GM19395 (cell line): ENCODE results near the gene PRMT7.

Source experiments
- ATAC-seq: cut with Tn5 transposase; IDR thresholded peaks from one replicate; pipeline ENCODE4 v1.9.1; 2021; ENCODE audit warnings: mild to moderate bottlenecking, moderate library complexity; ENCODE audit not compliant: unreplicated experiment

PRMT7 gene

GRCh38 chr16:68345958-68346635 lies 35.3 kb downstream of the PRMT7 start:
- ATAC-seq, result no peak

- ATAC-seq, result no peak
These were observed 36.2 kb downstream of the PRMT7 start for GRCh38 chr16:68346892-68347480.

DNA sequence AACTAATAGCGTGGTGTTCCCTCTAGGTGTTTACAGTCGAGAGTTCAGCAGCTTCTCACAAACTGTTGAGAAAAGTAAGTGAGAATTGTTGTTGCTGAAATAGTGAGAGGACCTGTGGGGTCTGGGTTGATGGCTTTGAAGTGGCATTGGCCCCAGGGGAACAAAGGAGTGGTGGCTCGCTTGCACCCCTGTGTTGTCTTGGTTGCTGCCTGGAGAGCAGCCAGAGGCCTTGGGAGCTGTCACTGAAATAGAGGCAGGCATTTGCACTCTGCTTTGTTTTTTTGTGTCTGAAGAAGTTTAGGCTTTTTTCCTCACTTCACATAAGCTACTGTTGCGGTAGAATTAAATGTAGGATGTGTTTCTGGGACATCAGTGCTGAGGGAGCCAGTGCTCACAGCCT lies 36.8 kb downstream of the PRMT7 start:
- ATAC-seq, result no peak

DNA sequence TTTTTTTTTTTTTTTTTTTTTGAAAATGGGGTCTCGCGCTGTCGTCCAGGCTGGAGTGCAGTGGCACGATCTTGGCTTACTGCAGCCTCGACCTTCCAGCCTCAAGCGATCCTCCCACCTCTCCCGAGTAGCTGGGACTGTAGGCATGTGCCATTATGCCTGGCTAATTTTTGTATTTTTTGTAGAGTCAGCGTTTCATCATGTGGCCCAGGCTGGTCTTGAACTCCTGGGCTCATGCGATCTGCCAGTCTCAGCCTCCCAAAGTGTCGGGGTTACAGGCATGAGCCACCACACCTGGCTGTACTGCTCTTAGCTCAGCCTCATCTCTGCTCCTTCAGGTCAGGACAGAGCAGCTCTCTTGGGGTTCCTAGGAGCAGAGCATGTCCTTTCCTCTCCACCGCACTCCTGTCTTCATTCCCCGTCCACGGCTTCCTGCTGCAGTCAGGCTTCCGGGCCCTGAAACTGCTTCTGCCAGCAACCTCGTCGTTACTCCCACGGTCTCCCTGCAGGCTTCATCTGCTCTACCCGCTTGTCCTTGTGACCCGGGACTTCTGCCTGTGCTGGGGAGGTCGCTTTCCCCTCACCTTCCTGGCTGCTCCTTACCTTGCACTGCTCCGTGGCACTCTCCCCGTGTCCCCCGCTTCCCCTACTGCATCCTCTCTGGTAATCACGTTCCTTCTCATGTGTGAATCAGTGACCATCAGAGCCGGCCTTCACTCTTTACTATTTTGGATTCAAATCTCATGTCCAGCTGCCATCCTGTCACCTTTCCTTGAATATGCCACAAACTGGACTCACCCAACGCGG lies 38.0 kb downstream of the PRMT7 start:
- ATAC-seq, result no peak

DNA sequence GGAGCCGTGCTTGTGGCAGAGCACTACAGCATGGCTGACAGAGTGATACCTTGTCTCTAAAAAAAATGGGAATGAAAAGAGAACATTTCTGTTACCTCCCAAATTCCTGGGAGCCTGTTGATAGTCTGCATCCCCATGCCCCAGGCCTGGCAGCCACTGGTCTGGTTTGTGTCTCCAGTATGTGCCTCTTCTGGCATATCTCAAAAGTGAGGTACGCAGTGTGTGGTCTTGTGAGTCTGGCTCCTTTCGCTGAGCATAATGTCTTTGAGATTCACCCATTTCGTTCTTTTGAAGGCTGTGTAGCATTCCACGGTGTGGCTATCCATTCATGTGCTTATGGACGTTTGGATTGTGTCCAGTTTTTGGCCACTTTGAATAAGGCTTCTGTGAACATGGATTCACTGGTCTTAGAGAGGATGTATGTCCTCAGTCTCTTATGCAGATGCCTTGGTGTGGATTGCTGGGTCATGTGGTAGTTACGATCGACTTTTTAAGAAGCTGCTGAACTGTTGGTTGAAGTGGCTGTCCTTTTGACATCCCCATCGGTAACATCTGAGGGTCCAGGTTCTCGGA lies 39.1 kb downstream of the PRMT7 start:
- no peak for ATAC-seq

- no peak for ATAC-seq
These were observed 40.1 kb downstream of the PRMT7 start for GRCh38 chr16:68350813-68351350.

DNA sequence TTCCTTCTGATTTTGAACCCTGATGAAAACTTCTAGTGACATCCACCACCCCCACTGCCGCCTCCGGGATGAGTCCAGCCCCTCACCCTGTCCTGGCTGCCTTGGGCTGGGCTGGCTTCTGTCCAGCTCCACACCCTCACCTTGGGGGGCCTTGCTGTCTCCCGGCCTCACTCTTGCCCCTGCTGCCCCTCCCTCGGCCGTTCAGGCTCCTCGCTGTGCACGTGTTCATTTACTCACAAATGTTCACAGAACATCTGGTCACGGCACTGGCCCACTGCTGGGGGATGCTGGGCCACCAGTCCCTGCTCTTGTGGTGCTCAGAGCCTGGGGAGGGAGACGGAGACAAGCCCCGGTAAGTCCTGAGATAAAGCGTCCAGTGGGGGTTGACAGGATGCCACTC lies 40.6 kb downstream of the PRMT7 start:
- ATAC-seq, result no peak

- no peak for ATAC-seq
These were observed 41.2 kb downstream of the PRMT7 start for GRCh38 chr16:68351991-68352431.

GRCh38 chr16:68353366-68353765 lies 42.5 kb downstream of the PRMT7 start:
- no peak for ATAC-seq

- no peak for ATAC-seq
These were observed 44.0 kb downstream of the PRMT7 start for GRCh38 chr16:68354816-68355215.

- peak; percentile 7 for ATAC-seq
These were observed 44.8 kb downstream of the PRMT7 start for GRCh38 chr16:68355447-68356248.

GRCh38 chr16:68356249-68356918 lies 45.6 kb downstream of the PRMT7 start:
- ATAC-seq, result peak; percentile 88

- no peak for ATAC-seq
These were observed 46.1 kb downstream of the PRMT7 start for GRCh38 chr16:68356919-68357286.

GRCh38 chr16:68357521-68357922 lies 46.7 kb downstream of the PRMT7 start:
- ATAC-seq, result no peak

DNA sequence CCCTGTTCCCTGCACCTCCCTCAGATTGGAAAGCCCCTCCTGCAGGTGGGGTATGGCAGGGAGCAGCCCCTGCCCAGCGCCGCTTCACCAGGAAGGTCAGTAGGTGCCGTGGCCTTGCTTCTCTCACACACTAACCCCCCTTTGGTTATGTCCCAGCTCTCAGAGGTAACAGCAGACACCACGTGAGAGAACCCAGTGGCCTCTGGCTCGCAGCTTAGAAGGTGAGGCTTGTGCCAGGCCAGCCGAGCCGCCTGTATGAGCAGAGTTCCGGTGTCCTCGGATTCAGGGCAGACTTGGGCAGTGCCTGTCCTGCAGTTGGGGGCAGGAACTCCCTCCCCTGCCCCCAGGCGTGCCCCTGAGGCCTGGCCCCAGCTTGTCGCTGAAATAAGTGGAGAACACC lies 47.1 kb downstream of the PRMT7 start:
- ATAC-seq, result no peak

- ATAC-seq, result no peak
These were observed 48.1 kb downstream of the PRMT7 start for GRCh38 chr16:68358951-68359350.

DNA sequence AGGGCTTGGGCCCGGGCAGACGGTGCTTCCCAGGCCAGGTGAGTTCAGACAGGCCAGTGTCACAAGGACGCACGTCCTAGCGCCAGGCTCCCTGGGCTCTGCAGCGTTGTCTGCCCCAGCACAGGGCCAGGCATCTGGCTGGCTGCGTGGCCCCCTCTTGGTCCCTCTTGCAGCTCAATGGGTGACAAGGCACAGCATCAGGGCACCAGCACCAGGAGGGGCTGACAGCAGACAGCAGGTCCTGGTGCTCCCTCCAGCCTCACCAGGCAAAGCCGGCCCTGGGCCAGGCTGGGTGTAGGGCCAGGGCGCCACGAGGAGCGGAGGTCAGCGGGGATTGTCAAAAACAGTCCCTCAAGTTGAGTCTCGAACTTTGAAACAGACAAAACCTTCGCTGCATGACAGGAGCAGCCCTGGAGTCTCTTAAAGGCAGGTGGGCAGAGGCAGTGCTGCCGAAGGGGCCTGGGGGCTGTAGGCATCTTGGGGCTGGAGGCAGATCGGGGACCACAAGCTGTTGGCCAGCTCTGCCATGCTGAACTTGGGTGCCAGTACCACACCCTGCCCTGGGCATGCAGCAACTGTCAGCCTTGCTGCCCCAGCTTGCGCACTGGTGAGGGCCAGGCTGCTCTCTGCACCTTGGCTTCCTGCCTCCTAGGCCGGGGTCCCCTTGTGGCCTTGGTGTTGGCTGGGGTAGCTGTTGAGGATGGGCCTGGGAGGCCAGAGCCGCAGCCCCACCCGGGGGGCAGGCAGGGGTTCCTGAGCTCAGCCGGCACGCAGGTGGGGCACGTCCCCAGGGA lies 48.8 kb downstream of the PRMT7 start:
- no peak for ATAC-seq

DNA sequence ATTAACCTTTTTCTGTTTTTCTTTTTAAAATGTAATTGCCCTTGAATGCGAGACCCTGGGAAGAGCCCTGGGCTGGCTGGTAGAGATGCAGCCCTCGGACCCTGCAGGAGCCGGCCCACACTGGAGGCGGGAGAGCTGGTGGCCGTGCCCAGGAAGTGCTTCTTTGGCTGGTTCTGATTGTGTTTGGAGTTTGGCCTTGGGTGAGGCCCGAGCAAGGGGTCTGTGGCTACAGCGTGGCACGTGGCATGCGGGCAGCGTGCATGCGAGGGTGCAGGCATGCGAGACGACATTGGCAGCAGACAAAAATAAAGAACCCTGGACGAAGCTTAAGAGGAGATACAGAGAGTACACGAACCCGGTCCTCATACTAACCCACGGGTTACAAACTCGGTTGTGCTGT lies 49.7 kb downstream of the PRMT7 start:
- no peak for ATAC-seq

DNA sequence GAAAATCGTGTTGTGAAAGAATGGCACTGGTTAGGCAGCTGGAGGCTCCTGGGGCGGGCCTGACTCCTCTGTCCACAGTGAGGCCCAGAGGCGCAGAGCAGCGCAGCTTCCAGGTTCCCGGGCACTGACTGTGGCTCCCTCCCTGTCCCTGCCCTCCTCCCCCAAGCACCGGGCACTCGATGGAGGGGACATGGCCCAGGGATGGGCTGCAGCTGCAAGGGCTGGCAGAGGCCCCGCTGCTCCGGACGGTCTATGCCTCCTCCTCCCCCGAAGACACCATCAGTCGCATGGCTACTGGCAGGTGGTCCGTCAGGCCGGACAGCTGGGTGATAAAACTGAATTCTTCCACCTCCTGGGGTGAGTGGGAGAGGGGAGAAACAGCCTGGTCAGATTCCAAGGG lies 50.1 kb downstream of the PRMT7 start:
- ATAC-seq, result no peak
